ENCODE data around the gene FADS2. TPM values are rescaled to one million over a fixed set of nuclear protein-coding genes. Genes with fewer than 3 reads are reported as not detected.
A peak's percentile ranks its signal among the peaks of the same experiment; 100 is the strongest.

Gene FADS2
- total and polyA plus RNA-seq, 10 of the 15 experiments (the other 5 are each of a cell fraction or from before 2014, with no cell fraction given): 3.3 to 313 (median 149) TPM

GRCh38 chr11:61812736-61813411, 15.2 kb upstream of the FADS2 start (continued):
- no peak for TF ChIP-seq ZNF687 (IDR thresholded peaks at IDR 0.05)

GRCh38 chr11:61814247-61814957, 13.7 kb upstream of the FADS2 start:
- peak; percentile 37 for ATAC-seq
- H3K9me3 ChIP-seq (replicated peaks; ENCODE audit: control insufficient read depth, insufficient read depth, low read length): no peaks in the 10 kb centered on the region
- no peaks in the 10 kb centered on the region for H4K20me1 ChIP-seq (ENCODE audit: control insufficient read depth, insufficient read depth)
- CTCF ChIA-PET: interaction anchor here (1.0 to 10.8 kb wide), 16 partner anchors 10 to 293 kb away, joined by 3 to 141 read pairs (median 6); partner anchors contain the start of gene FADS2
- TSS peak; percentile 69 for BruUV-seq (replicated peaks)
- H3K4me3 ChIP-seq: peak overlapping the region; percentile 81
- peak overlapping the region; percentile 87 for H3K27ac ChIP-seq (ENCODE audit: control insufficient read depth, insufficient read depth)
- peaks cover 0 to 5% of the 10 kb centered on the region in 2 experiments; a peak in 2 of 4 replicates for H3K36me3 ChIP-seq (ENCODE audit: control insufficient read depth in 2 of 2, insufficient read depth in 2 of 2, low read length in 1 of 2)
- no peak for FAIRE-seq
- intact Hi-C loops (cut with micrococcal nuclease; ENCODE audit: unreplicated experiment): no loop called here
- DNase-seq (ENCODE audit: low read depth, low spot score): no peak
- TF ChIP-seq RELA (IDR thresholded peaks at IDR 0.05; ENCODE audit: borderline replicate concordance, partially characterized antibody): no peak
- TF ChIP-seq SMAD5 (IDR thresholded peaks at IDR 0.05; ENCODE audit: low read depth): peak; percentile 12; the same call in 1 of the 2 replicates
- TF ChIP-seq CBFB (IDR thresholded peaks at IDR 0.05; ENCODE audit: low read depth): no peak
- TF ChIP-seq, protein P1, sequence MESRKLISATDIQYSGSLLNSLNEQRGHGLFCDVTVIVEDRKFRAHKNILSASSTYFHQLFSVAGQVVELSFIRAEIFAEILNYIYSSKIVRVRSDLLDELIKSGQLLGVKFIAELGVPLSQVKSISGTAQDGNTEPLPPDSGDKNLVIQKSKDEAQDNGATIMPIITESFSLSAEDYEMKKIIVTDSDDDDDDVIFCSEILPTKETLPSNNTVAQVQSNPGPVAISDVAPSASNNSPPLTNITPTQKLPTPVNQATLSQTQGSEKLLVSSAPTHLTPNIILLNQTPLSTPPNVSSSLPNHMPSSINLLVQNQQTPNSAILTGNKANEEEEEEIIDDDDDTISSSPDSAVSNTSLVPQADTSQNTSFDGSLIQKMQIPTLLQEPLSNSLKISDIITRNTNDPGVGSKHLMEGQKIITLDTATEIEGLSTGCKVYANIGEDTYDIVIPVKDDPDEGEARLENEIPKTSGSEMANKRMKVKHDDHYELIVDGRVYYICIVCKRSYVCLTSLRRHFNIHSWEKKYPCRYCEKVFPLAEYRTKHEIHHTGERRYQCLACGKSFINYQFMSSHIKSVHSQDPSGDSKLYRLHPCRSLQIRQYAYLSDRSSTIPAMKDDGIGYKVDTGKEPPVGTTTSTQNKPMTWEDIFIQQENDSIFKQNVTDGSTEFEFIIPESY (IDR thresholded peaks at IDR 0.05): peak; percentile 61; the same call in 1 of the 2 replicates
- TF ChIP-seq FOS (IDR thresholded peaks at IDR 0.05; ENCODE audit: borderline replicate concordance, extremely low read depth, insufficient read length): peak; percentile 8
- TF ChIP-seq, protein P2, sequence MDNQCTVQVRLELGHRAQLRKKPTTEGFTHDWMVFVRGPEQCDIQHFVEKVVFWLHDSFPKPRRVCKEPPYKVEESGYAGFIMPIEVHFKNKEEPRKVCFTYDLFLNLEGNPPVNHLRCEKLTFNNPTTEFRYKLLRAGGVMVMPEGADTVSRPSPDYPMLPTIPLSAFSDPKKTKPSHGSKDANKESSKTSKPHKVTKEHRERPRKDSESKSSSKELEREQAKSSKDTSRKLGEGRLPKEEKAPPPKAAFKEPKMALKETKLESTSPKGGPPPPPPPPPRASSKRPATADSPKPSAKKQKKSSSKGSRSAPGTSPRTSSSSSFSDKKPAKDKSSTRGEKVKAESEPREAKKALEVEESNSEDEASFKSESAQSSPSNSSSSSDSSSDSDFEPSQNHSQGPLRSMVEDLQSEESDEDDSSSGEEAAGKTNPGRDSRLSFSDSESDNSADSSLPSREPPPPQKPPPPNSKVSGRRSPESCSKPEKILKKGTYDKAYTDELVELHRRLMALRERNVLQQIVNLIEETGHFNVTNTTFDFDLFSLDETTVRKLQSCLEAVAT (IDR thresholded peaks at IDR 0.05): peak; percentile 81
- peak; percentile 95 for TF ChIP-seq NFYB (IDR thresholded peaks at IDR 0.05; ENCODE audit: insufficient read depth, low read depth, low read length)
- TF ChIP-seq SP1 (IDR thresholded peaks at IDR 0.05; ENCODE audit: low read depth, low read length): peak; percentile 46
- peaks cover 3% of the 10 kb centered on the region; the same call in 1 of the 2 replicates for H3K4me1 ChIP-seq (ENCODE audit: control insufficient read depth, insufficient read depth, low read length)
- peaks cover 21% of the 10 kb centered on the region for H3K79me2 ChIP-seq (ENCODE audit: control insufficient read depth, insufficient read depth, low read length)
- H2AFZ ChIP-seq (ENCODE audit: control insufficient read depth, low read depth, low read length): peak overlapping the region; percentile 82
- peak overlapping the region; percentile 89 for H3K9ac ChIP-seq (ENCODE audit: control insufficient read depth, insufficient read depth, low read length)
- RAD21 ChIA-PET (ENCODE audit: unreplicated experiment): interaction anchor here (1.0 to 5.4 kb wide), 14 partner anchors 8 to 294 kb away, joined by 3 to 51 read pairs (median 5); partner anchors contain the start of genes FADS2, FEN1 and TMEM258
- POLR2A ChIA-PET: interaction anchor here (0.6 to 9.9 kb wide), 16 partner anchors 8 to 456 kb away, joined by 3 to 167 read pairs (median 6); partner anchors contain the start of genes FADS2, FEN1, FTH1 and TMEM258
- in situ Hi-C loops (cut with MboI): no loop called here
- 90% methylated on average over 16 of the region's 16 CpGs for WGBS (ENCODE audit: insufficient coverage, insufficient replicate concordance, low lambda C conversion rate, missing lambda C conversion rate)
- peak overlapping the region; percentile 95 for H3K4me2 ChIP-seq (ENCODE audit: control insufficient read depth, insufficient read depth)
- SMC1A ChIA-PET (ENCODE audit: uncharacterized antibody, unreplicated experiment): interaction anchor here (0.9 to 5.1 kb wide), 10 partner anchors 9 to 268 kb away, joined by 3 to 67 read pairs (median 8); partner anchors contain the start of gene FADS2
- no peaks in the 10 kb centered on the region for H3K27me3 ChIP-seq (replicated peaks in 1 of 2; ENCODE audit: control insufficient read depth in 2 of 2, insufficient read depth in 2 of 2, low read length in 1 of 2)

Measured in GM12878 (cell line).